Calu3 (cell line): ENCODE results near the gene SHISA7. TPM values are rescaled to one million over a fixed set of nuclear protein-coding genes. Genes with fewer than 3 reads are reported as not detected.

Source experiments
- BruUV-seq: library from RNA; stranded (reverse); fragments of 400-500 nt; replicated peaks from 2 replicates; lab custom pipeline; 2021; lab: Mats Ljungman, UMichigan
- CTCF ChIA-PET: fragments of 300-600 bp; sonication (Branson Sonifier 250); formaldehyde crosslinking; loops from one replicate; lab custom pipeline; 2022; ENCODE audit warnings: antibody characterized with exemption; lab: Charles Lee
- DNase-seq: peaks from one replicate; pipeline ENCODE4 v3.0.0; 2022
- H3K27ac Mint-ChIP-seq: one replicate; pipeline ENCODE4 v1.8.0; 2022; ENCODE audit warnings: mixed read lengths; ENCODE audit not compliant: unreplicated experiment
- H3K27me3 Mint-ChIP-seq: one replicate; pipeline ENCODE4 v1.8.0; 2022; ENCODE audit warnings: mixed read lengths; ENCODE audit not compliant: unreplicated experiment
- H3K36me3 Mint-ChIP-seq: one replicate; pipeline ENCODE4 v1.8.0; 2022; ENCODE audit warnings: mild to moderate bottlenecking, moderate library complexity, mixed read lengths; ENCODE audit not compliant: insufficient read depth, unreplicated experiment
- H3K4me1 Mint-ChIP-seq: one replicate; pipeline ENCODE4 v1.8.0; 2022; ENCODE audit warnings: mild to moderate bottlenecking, low read depth, mixed read lengths; ENCODE audit not compliant: unreplicated experiment
- H3K4me3 Mint-ChIP-seq: one replicate; pipeline ENCODE4 v1.8.0; 2022; ENCODE audit warnings: mild to moderate bottlenecking, low read depth, moderate library complexity, mixed read lengths; ENCODE audit not compliant: unreplicated experiment
- H3K9me3 Mint-ChIP-seq: one replicate; pipeline ENCODE4 v1.8.0; 2022; ENCODE audit warnings: low read depth, mixed read lengths; ENCODE audit not compliant: unreplicated experiment
- intact Hi-C: fragments of 100-400 bp; cut with micrococcal nuclease; formaldehyde crosslinking; loops from one replicate; pipeline ENCODE4 v1.10.0; 2022; ENCODE audit not compliant: unreplicated experiment
- total RNA-seq: library from RNA; stranded (reverse); gene quantifications from 2 replicates; pipeline ENCODE4 v1.2.3, GENCODE V29; 2022
- TF ChIP-seq, protein P1 (sequence below): fragments of 200-600 bp; IDR thresholded peaks from one replicate; pipeline ENCODE4 v1.8.0; 2022; ENCODE audit warnings: antibody characterized with exemption; ENCODE audit not compliant: unreplicated experiment

Gene SHISA7
- total RNA-seq, 1 experiment from 2014 or later, result not detected

DNA sequence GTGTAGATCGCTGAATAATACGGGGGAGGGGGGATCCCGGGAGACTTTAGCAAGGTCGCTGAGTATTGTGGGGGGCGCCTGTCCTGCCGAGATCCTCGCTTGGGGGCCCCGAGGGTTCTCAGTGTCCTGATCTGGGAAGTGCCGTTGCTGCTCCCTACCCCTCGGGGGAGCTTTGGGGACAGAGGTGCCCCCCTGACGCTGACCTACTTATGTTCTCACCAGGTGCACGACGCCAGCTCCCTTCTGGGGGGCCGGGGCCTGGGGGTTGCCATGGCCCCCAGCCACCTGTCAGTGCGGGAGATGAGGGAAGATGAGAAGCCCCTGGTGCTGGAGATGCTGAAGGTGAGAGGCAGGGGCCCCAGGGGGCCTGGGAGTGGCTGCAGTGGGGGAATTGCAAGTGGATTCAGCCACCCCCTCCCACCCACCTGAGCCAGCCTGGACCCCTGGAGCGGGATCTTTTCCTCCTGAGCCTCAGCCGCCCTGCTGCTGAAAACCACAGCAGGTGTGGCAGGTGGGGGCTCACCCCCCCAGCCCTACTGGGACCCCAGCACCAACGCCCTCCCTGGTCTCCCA is 42.4 kb upstream of the SHISA7 start:
- DNase-seq, result no peak
- peaks cover 58% of the 10 kb centered on the region for H3K36me3 Mint-ChIP-seq
- CTCF ChIA-PET, result interaction anchor here (0.8 to 1.9 kb wide), 6 partner anchors 8 to 139 kb away, joined by 3 to 8 read pairs (median 4); partner anchors contain the start of gene ZNF784
- peaks cover 1% of the 10 kb centered on the region for H3K27me3 Mint-ChIP-seq
- TSS peak; percentile 79 for BruUV-seq
- no peaks in the 10 kb centered on the region for H3K9me3 Mint-ChIP-seq
- intact Hi-C loops, result no loop called here
- peaks cover 9% of the 10 kb centered on the region for H3K4me1 Mint-ChIP-seq
- TF ChIP-seq, protein P1, sequence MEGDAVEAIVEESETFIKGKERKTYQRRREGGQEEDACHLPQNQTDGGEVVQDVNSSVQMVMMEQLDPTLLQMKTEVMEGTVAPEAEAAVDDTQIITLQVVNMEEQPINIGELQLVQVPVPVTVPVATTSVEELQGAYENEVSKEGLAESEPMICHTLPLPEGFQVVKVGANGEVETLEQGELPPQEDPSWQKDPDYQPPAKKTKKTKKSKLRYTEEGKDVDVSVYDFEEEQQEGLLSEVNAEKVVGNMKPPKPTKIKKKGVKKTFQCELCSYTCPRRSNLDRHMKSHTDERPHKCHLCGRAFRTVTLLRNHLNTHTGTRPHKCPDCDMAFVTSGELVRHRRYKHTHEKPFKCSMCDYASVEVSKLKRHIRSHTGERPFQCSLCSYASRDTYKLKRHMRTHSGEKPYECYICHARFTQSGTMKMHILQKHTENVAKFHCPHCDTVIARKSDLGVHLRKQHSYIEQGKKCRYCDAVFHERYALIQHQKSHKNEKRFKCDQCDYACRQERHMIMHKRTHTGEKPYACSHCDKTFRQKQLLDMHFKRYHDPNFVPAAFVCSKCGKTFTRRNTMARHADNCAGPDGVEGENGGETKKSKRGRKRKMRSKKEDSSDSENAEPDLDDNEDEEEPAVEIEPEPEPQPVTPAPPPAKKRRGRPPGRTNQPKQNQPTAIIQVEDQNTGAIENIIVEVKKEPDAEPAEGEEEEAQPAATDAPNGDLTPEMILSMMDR, result no peak
- peak overlapping the region; percentile 78 for H3K27ac Mint-ChIP-seq
- H3K4me3 Mint-ChIP-seq, result peak overlapping the region; percentile 64

GRCh38 chr19:55484593-55485438 is 41.7 kb upstream of the SHISA7 start, which contains the start of gene NAT14:
NAT14 (plus strand) TSS chr19:55485188; CDS start chr19:55485709, 521 bp downstream.
- peak within 1 kb of the TSS; percentile 78 for H3K27ac Mint-ChIP-seq
- DNase-seq, result peak; percentile 84
- BruUV-seq, result no TSS peak
- CTCF ChIA-PET, result interaction anchor here (0.5 to 1.9 kb wide), 6 partner anchors 8 to 450 kb away, joined by 3 to 8 read pairs (median 4); partner anchors contain the start of gene ZNF784
- H3K27me3 Mint-ChIP-seq, result no peaks in the 10 kb centered on the region
- peaks cover 13% of the 10 kb centered on the region for H3K4me1 Mint-ChIP-seq
- TF ChIP-seq, protein P1, result no peak
- intact Hi-C loops, result no loop called here
- H3K36me3 Mint-ChIP-seq, result peaks cover 59% of the 10 kb centered on the region
- H3K9me3 Mint-ChIP-seq, result no peaks in the 10 kb centered on the region
- peak within 1 kb of the TSS; percentile 64 for H3K4me3 Mint-ChIP-seq

DNA sequence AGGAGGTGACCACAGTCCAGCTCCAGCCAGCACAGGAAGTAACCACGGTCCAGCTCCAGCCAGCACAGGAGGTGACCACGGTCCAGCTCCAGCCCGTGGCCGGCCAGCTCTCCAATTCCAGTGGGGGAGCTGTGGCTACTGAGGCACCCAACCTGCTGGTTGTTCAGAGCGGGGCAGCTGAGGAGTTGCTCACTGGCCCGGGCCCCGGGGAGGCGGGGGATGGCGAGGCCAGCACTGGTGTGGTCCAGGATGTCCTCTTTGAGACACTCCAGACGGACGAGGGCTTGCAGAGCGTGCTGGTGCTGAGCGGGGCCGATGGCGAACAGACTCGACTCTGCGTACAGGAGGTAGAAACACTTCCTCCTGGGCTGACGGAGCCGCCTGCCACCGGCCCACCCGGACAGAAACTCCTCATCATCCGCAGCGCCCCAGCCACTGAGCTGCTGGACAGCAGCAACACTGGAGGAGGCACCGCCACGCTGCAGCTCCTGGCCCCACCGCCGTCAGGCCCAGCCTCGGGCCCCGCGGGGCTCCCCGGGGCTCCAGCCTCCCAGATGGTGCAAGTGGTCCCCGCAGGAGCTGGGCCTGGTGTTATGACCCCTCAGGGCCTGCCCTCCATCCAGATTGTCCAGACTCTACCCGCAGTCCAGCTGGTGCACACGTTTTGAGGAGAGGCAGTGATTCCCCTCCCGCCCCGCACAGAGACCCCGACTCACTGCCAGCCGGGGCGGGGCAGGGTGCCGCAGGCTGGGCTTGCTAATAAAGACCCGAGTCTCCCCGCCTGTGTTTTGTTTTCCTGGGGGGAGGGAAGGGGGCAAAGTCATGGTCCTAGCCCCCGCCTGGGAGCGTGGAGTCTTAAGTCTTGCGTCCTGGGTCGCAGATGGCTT is 40.8 kb upstream of the SHISA7 start:
- intact Hi-C loops, result no loop called here
- no TSS peak for BruUV-seq
- Mint-ChIP-seq H3K27me3 (no peaks in the 10 kb centered on the region), H3K9me3 (no peaks in the 10 kb centered on the region), H3K4me1 (peaks cover 22% of the 10 kb centered on the region), H3K27ac (peak overlapping the region; percentile 78), H3K4me3 (peak overlapping the region; percentile 64), H3K36me3 (peaks cover 63% of the 10 kb centered on the region)
- CTCF ChIA-PET, result interaction anchor here (0.5 kb wide), 1 partner anchor 449 kb away, joined by 3 read pairs; no protein-coding TSS in a partner anchor
- TF ChIP-seq, protein P1, result no peak
- DNase-seq, result no peak
